ENCODE measurements around the gene FNTB. TPM values are rescaled to one million over a fixed set of nuclear protein-coding genes. Genes with fewer than 3 reads are reported as not detected.

The FNTB gene
- total and polyA plus RNA-seq, 2 of the 13 experiments (the other 11 are each of a cell fraction or from before 2014, with no cell fraction given): 23.6 to 28.5 TPM

- Histone ChIP-seq H3K4me2 (ENCODE audit: low read depth, low read length) (no peak overlapping the region), H3K27ac (ENCODE audit: extremely low read length, insufficient read depth, low read length) (no peak overlapping the region), H3K36me3 (replicated peaks in 1 of 2; ENCODE audit: control insufficient read depth in 1 of 2, insufficient read depth in 2 of 2, low read length in 2 of 2) (peaks cover 0 to 3% of the 10 kb centered on the region in 2 experiments; a peak in 1 of 5 replicates), H3K27me3 (ENCODE audit: control insufficient read depth in 1 of 2, insufficient read depth in 2 of 2, low read length in 2 of 2) (no peaks in the 10 kb centered on the region), H3K4me1 (ENCODE audit: insufficient read depth, low read length) (peaks cover 39% of the 10 kb centered on the region), H3K9ac (ENCODE audit: insufficient read depth, low read depth, low read length) (no peak overlapping the region), H3K79me2 (ENCODE audit: insufficient read depth, low read length) (peaks cover 53% of the 10 kb centered on the region), H4K20me1 (ENCODE audit: insufficient read depth, low read length) (no peaks in the 10 kb centered on the region), H2AFZ (ENCODE audit: low read length) (no peak overlapping the region), H3K9me3 (ENCODE audit: low read length) (no peaks in the 10 kb centered on the region), H3K4me3 (replicated peaks in 1 of 3; ENCODE audit: insufficient read depth in 1 of 3, low read depth in 2 of 3, low read length in 3 of 3) (no peak overlapping the region)
- CTCF ChIA-PET (ENCODE audit: low intra/inter-chr PET ratio, low total read pairs): no interaction called here
- no peak for ATAC-seq
- in situ Hi-C loops (cut with HindIII; ENCODE audit: extremely low pct_ligation_motif_present, low pct_unique_long_range_greater_than_20kb) (no loop called here), intact Hi-C loops (cut with micrococcal nuclease; ENCODE audit: unreplicated experiment) (no loop called here)
- no peak for FAIRE-seq
- no peak for DNase-seq (ENCODE audit: low spot score)
- POLR2A ChIA-PET: interaction anchor here (3.6 kb wide), 1 partner anchor 10 kb away, joined by 9 read pairs; the partner anchor contains the start of gene FNTB
- no peak for TF ChIP-seq ELF4 (CRISPR knock-in tag; IDR thresholded peaks at IDR 0.05; ENCODE audit: borderline replicate concordance)
- TF ChIP-seq RBAK (CRISPR knock-in tag; IDR thresholded peaks at IDR 0.05): no peak
- no peak for TF ChIP-seq GPN1 (CRISPR knock-in tag; IDR thresholded peaks at IDR 0.05; ENCODE audit: borderline replicate concordance)
- TF ChIP-seq ZNF460 (CRISPR knock-in tag; IDR thresholded peaks at IDR 0.05; ENCODE audit: borderline replicate concordance): no peak
- no peak for TF ChIP-seq ZNF232 (CRISPR knock-in tag; IDR thresholded peaks at IDR 0.05; ENCODE audit: borderline replicate concordance)
- TF ChIP-seq ZNF496 (CRISPR knock-in tag; IDR thresholded peaks at IDR 0.05; ENCODE audit: insufficient replicate concordance): no peak
- TF ChIP-seq ATRX (CRISPR knock-in tag; IDR thresholded peaks at IDR 0.05; ENCODE audit: borderline replicate concordance): no peak
- TF ChIP-seq EED (CRISPR knock-in tag; IDR thresholded peaks at IDR 0.05): no peak
- no peak for TF ChIP-seq ZNF484 (CRISPR knock-in tag; IDR thresholded peaks at IDR 0.05; ENCODE audit: borderline replicate concordance, low read depth)
- TF ChIP-seq ZFP41 (CRISPR knock-in tag; IDR thresholded peaks at IDR 0.05; ENCODE audit: borderline replicate concordance): no peak
- TF ChIP-seq ARID2 (CRISPR knock-in tag; IDR thresholded peaks at IDR 0.05; ENCODE audit: borderline replicate concordance): no peak
- TF ChIP-seq SALL2 (CRISPR knock-in tag; IDR thresholded peaks at IDR 0.05): no peak
- no peak for TF ChIP-seq NONO (IDR thresholded peaks at IDR 0.05)
- no peak for TF ChIP-seq NONO (CRISPR knock-in tag; conservative IDR thresholded peaks at IDR 0.05)
- TF ChIP-seq ZNF567 (CRISPR knock-in tag; IDR thresholded peaks at IDR 0.05; ENCODE audit: borderline replicate concordance): no peak
- TF ChIP-seq FOSL2 (CRISPR knock-in tag; IDR thresholded peaks at IDR 0.05): no peak
- no peak for TF ChIP-seq ZNF253 (CRISPR knock-in tag; IDR thresholded peaks at IDR 0.05; ENCODE audit: borderline replicate concordance)
- no peak for TF ChIP-seq ZNF740 (CRISPR knock-in tag; IDR thresholded peaks at IDR 0.05)
- no peak for TF ChIP-seq MLX (CRISPR knock-in tag; IDR thresholded peaks at IDR 0.05)
- no TSS peak for BruUV-seq (replicated peaks)
- 95% methylated on average over 7 of the region's 7 CpGs for WGBS (ENCODE audit: low lambda C conversion rate)
These were observed 10.6 kb downstream of the FNTB start for GRCh38 chr14:64997108-64997794.
